ENCODE data around the gene XRCC5. TPM values are rescaled to one million over a fixed set of nuclear protein-coding genes. Genes with fewer than 3 reads are reported as not detected.

The XRCC5 gene
- polyA plus RNA-seq, 1 donor from 2014 or later = 279 TPM

GRCh38 chr2:216084547-216084946, 24.6 kb upstream of the XRCC5 start:
- H3K79me2 ChIP-seq (replicated peaks; ENCODE audit: insufficient read depth, low read length) = peaks cover 72% of the 10 kb centered on the region
- no peaks in the 10 kb centered on the region for H3K9me2 ChIP-seq (ENCODE audit: insufficient read depth, low read length)
- H3K4me3 ChIP-seq (ENCODE audit: low read length) = peak overlapping the region; percentile 78
- no peaks in the 10 kb centered on the region for H3K9me3 ChIP-seq (ENCODE audit: low read length)
- TF ChIP-seq TAF1 (IDR thresholded peaks at IDR 0.05; ENCODE audit: low read depth) (no peak), REST (IDR thresholded peaks at IDR 0.05; ENCODE audit: borderline replicate concordance) (no peak), RAD21 (conservative IDR thresholded peaks at IDR 0.05) (no peak), CTCF (IDR thresholded peaks at IDR 0.05; ENCODE audit: poor library complexity, severe bottlenecking) (no peak), EZH2 (IDR thresholded peaks at IDR 0.05; ENCODE audit: borderline replicate concordance, insufficient read depth, low read length, poor library complexity, severe bottlenecking) (no peak), SMC3 (conservative IDR thresholded peaks at IDR 0.05; ENCODE audit: poor library complexity) (no peak), MXI1 (conservative IDR thresholded peaks at IDR 0.05; ENCODE audit: poor library complexity, severe bottlenecking) (no peak), EP300 (conservative IDR thresholded peaks at IDR 0.05; ENCODE audit: poor library complexity, severe bottlenecking) (no peak), POLR2AphosphoS5 (IDR thresholded peaks at IDR 0.05) (no peak)
- peaks cover 16% of the 10 kb centered on the region for H3F3A ChIP-seq (ENCODE audit: insufficient read depth, low read length, poor library complexity, severe bottlenecking)
- no peaks in the 10 kb centered on the region for H4K20me1 ChIP-seq (ENCODE audit: insufficient read depth)
- peak overlapping the region; percentile 98 for H3K9ac ChIP-seq (ENCODE audit: low read length)
- no peaks in the 10 kb centered on the region for H3K36me3 ChIP-seq (ENCODE audit: insufficient read depth, low read length)
- H3K4me2 ChIP-seq (ENCODE audit: low read length) = peak overlapping the region; percentile 78
- H2AFZ ChIP-seq (ENCODE audit: low read depth, low read length) = no peak overlapping the region
- H3K27me3 ChIP-seq (ENCODE audit: insufficient read depth, low read depth, low read length) = no peaks in the 10 kb centered on the region
- peak overlapping the region; percentile 98 for H3K27ac ChIP-seq (ENCODE audit: low read length)

- H3F3A ChIP-seq (ENCODE audit: insufficient read depth, low read length, poor library complexity, severe bottlenecking) = peaks cover 12% of the 10 kb centered on the region
- H3K27ac ChIP-seq (ENCODE audit: low read length) = no peak overlapping the region
- no peak overlapping the region for H3K4me3 ChIP-seq (ENCODE audit: low read length)
- H2AFZ ChIP-seq (ENCODE audit: low read depth, low read length) = no peak overlapping the region
- no peaks in the 10 kb centered on the region for H3K9me2 ChIP-seq (ENCODE audit: insufficient read depth, low read length)
- peaks cover 67% of the 10 kb centered on the region for H3K79me2 ChIP-seq (replicated peaks; ENCODE audit: insufficient read depth, low read length)
- H3K9ac ChIP-seq (ENCODE audit: low read length) = no peak overlapping the region
- no peaks in the 10 kb centered on the region for H3K36me3 ChIP-seq (ENCODE audit: insufficient read depth, low read length)
- no peak for TF ChIP-seq TAF1 (IDR thresholded peaks at IDR 0.05; ENCODE audit: low read depth)
- no peak for TF ChIP-seq REST (IDR thresholded peaks at IDR 0.05; ENCODE audit: borderline replicate concordance)
- TF ChIP-seq SMC3 (conservative IDR thresholded peaks at IDR 0.05; ENCODE audit: poor library complexity) = no peak
- no peak for TF ChIP-seq EZH2 (IDR thresholded peaks at IDR 0.05; ENCODE audit: borderline replicate concordance, insufficient read depth, low read length, poor library complexity, severe bottlenecking)
- TF ChIP-seq MXI1 (conservative IDR thresholded peaks at IDR 0.05; ENCODE audit: poor library complexity, severe bottlenecking) = no peak
- no peak for TF ChIP-seq POLR2AphosphoS5 (IDR thresholded peaks at IDR 0.05)
- no peak for TF ChIP-seq EP300 (conservative IDR thresholded peaks at IDR 0.05; ENCODE audit: poor library complexity, severe bottlenecking)
- TF ChIP-seq RAD21 (conservative IDR thresholded peaks at IDR 0.05) = no peak
- no peak for TF ChIP-seq CTCF (IDR thresholded peaks at IDR 0.05; ENCODE audit: poor library complexity, severe bottlenecking)
- no peaks in the 10 kb centered on the region for H4K20me1 ChIP-seq (ENCODE audit: insufficient read depth)
- H3K27me3 ChIP-seq (ENCODE audit: insufficient read depth, low read depth, low read length) = no peaks in the 10 kb centered on the region
- no peaks in the 10 kb centered on the region for H3K9me3 ChIP-seq (ENCODE audit: low read length)
- H3K4me2 ChIP-seq (ENCODE audit: low read length) = no peak overlapping the region
These were observed 22.8 kb upstream of the XRCC5 start for GRCh38 chr2:216086207-216086893.

All from neural cell (in vitro differentiated cells).